A172 (cell line): ENCODE data around the gene ZDHHC4. TPM values are rescaled to one million over a fixed set of nuclear protein-coding genes. Genes with fewer than 3 reads are reported as not detected.
"Not testable (repeated sequence)": the region's sequence is repeated elsewhere in the genome, so short reads cannot be mapped to it uniquely, and the experiment has no call there.

Experiments
- DNase-seq: peaks from one replicate; pipeline ENCODE4 v3.0.0-alpha.2; 2015; ENCODE audit warnings: low spot score
- total RNA-seq: library from RNA; depleted of rRNA; stranded (reverse); fragments of >200 nt; shearing (Covaris generic); gene quantifications from 2 replicates; pipeline ENCODE4 v1.2.3, GENCODE V29; 2014

The ZDHHC4 gene
- total RNA-seq, 1 experiment from 2014 or later = 69.1 TPM

DNA sequence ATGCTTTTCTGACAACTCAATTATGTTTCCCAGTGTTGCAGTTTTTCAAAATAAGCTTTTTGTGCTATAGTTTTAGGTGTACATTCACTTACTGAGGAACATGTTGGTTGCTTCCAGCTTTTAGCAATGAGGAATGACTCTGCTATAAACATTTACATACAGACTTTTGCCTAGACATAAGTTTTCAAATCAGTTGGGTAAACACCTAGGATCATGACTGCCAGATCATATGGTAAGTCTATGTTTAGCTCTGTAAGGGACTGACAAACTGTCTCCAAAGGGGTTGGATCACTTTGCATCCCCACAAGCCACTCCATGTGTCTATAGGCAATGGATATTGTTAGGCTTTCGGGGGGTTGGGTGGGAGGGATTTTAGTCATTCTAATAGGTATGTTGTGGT, 15.1 kb upstream of the ZDHHC4 start:
- no peak for DNase-seq

DNA sequence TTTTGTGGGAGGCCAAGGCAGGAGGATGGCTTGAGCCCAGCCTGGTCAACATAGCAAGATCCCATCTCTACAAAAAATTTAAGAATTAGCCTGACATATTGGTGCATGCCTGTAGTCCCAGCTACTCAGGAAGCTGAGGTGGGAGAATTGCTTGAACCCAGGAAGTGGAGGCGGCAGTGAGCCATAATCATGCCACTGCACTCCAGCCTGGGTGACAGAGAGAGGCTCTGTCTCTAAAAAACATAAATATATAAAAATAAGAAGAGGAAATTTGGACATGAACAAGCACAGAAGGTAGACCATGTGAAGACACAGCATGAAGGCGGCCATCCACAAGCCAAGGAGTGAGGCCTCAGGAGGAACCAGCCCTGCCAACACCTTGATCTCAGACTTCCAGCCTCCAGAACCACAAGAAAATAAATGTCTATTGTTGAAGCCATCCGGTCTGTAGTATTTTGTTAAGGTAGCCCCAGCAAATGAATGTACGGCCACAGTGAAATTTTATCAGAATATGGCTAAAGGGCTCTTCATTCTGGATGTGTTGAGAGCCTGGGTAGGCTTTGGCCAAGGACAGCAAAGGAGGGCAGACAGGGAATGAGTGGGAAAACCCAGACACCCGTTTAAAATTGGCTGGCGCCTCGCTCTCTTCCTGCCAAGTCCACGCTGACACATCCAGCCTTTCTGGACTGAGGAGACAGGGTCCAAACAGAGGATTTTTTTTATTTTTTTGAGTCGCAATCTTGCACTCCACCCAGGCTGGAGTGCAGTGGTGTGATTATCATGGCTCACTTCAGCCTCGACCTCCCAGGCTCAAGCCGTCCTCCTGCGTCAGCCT, 13.1 kb upstream of the ZDHHC4 start:
- DNase-seq = no peak

DNA sequence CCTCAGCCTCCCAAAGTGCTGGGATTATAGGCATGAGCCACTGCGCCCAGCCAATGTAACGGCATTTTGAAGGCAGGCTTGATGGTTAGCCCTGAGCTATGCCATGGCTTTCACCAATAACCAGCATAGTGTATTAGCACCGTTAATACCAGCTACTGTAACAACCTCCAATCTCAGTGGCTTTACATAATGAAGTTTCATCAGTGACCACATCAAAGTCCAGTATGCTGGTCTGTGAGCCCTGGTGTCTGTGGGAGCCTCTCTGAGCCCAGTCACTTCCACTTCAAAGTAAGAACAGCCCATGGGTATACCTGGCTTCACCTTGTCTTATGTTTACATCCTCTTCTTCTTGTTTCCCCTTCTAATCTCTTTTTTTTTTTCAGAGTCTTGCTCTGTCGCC, 11.6 kb upstream of the ZDHHC4 start:
- no peak for DNase-seq

DNA sequence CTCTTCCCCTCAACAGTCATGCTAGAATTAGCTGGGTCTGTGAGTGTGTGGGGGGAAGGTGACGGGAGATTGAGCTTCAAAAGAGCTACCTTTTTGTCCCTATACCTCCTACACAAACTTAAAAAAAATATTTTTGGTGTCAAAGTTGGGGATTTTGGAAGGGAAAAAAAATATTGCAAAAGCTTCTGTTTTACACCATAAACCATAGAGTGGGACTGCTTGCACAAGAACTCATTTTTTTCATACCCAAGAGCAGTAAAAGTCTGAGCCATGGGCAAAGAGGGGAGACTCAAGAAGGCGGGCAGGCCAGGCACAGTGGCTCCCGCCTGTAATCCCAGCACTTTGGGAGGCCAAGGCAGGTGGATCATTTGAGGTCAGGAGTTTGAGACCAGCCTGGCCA, 9.4 kb upstream of the ZDHHC4 start:
- DNase-seq = no peak

DNA sequence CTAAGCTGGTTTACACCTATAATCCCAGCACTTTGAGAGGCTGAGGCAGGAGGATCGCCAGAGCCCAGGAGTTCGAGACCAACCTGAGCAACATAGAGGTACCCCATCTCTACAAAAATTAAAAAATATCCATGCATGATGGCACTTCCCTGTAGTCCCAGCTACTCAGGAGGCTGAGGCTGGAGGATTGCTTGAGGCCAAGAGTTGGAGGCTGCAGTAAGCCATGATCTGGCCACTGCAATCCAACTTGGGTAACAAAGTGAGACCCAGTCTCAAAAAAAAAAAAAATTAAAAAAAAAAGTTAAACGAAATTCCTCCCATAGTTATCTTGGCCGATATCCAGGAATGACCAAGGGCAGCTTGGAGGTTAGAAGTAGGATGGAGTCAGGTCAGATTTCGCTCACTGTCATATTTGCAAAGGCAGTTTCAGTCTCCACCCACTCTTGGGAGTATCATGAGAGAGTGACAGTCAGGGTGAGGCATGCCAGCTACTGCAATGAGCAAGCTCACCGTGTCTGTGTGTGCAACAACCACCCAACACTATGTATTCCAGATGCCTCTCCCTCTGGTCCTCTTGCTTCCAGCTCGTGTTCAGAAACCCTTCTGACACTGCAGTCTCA, 6.0 kb upstream of the ZDHHC4 start:
- no peak for DNase-seq

DNA sequence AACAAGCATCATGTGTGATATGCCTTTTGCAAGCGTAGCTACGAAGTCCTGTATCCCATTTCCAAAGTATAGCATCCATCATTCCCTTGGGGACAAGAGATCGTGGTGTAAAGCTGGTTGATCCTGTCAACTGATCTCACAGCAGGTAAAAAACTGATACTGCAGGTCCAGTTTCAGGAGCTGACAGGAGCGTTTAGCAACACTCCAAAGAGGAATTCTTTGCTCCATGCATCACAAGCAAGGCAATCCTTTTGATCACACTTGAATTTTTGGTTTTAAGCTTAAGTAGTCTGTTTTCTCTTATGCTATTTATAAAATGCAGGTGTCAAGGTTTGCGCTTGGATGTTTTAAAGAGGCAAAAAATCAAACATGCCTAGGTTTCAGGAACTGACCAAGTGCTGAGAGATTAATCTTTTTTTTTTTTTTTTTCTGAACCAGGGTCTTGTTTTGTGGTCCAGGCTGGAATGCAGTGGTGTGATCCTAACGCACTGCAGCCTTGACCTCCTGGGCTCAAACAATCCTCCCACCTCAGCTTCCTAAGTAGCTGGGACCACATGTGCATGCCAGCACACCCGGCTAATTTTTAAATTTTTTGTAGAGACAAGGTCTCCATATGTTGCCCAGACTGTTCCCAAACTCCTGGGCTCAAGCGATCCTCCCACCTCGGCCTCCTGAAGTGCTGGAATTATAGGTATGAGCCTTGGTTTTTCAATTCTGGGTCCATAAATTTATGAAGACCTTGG, 1.8 kb upstream of the ZDHHC4 start:
- no peak for DNase-seq

DNA sequence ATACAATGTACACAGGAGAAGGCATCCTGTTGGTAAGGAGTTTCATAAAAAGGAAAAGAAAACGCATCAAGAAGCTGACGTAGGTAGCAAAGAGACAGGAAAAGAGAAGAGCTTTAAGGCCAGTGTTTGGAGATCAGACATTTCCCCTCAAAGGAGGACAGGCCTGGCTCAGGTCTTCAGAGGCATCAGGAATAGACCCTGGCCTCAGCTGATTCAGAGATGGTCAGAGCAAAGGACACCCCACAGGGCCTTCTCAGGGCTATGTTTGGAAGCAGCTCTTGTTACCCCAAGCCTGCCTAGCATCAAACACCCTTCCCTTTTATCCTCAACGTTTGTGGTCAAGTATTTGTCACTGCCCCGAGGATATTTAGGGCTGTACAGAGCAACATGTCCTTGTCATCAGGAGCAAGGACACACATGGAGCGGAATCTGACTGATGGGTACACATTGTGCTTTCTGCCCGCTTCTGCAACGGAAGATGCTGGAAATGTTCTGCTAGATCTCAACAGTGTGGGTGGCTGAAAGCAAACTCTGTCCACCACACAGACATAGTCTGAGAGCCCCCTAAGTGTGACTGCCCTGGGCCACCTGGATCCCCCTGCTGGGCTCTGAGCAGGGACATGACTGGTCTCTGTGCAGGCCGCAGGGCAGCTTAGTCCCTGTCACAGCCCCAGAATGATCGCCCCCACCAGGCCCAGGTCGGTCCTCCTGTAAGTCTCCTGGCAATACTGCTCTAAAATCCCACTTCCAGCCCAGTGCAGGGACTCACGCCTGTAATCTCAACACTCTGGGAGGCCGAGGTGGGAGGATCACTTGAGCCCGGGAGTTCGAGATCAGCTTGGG, 1.0 kb upstream of the ZDHHC4 start:
- DNase-seq = no peak

DNA sequence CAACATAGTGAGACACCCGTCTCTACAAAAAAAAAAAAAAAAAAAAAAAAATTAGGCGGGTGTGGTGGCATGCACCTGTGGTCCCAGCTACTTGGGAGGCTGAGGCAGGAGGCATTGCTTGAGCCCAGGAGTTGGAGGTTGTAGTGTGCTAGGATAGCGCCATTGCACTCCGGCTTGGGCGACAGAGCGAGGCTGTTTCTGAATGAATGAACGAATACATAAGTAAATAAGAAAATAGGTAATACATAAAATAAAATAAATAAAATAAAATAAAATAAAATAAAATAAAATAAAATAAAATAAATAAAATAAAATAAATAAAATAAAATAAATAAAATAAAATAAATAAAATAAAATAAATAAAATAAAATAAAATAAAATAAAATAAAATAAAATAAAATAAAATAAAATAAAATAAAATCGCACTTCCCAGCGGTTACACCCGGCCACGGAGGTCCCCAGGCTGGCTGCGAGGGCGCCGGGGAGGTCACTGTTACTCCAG, 336 bp upstream of the ZDHHC4 start:
- not testable (repeated sequence) for DNase-seq

DNA sequence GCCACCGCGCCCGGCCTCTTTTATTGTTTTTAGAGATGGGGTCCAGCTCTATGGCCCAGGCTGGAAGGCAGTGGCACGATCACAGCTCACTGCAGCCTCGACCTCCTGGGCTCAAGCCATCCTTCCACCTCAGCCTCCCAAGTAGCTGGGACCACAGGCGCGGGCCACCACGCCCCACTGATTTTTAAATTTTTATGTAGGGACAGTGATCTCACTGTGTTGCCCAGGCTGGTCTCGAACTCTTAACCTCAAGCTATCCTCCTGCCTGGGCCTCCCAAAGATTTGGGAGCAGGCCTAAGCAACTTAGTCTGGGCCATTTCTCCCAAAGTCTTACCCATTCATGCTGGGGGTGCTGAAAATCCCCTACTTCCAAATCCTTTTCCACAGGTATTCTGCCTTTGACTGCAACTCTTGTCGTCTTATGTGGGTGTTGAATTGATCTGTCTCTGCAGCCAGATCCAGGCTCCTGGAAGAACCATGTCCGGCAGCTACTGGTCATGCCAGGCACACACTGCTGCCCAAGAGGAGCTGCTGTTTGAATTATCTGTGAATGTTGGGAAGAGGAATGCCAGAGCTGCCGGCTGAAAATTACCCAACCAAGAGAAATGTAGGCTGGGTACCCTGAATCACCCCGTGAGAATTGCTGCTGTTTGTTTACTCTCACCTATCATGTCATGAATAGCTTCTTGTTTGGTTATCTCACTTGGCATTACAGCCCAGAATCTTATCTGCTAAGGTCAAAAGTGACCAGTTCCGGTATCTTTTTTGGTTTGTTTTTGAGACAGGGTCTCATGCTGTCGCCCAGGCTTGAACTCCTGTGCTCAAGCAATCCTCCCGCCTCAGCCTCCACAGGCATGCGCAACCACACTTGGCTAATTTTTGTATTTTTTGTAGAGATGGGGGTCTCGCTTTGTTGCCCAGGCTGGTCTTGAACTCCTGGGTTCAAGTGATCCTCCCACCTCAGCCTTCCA, 1.1 kb downstream of the ZDHHC4 start:
- DNase-seq = peak; percentile 41

DNA sequence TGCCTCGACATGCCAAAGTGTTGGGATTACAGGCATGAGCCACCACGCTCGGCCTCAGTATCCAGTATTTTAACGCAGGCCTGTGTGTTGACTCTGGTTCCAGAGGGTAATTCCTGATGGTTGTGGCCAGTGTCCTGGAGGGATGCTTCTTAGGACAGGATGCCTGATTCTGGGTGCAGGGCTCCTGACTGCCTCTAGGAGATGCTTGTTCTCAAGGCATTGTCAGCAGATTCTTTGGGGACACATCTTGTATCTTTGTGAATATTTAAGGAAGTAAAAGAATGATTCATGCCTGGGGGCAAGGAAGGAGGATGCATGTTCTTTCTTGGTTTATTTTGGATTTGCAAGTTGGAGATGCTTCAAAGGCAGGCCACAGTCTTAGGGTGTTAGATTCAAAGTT, 2.2 kb downstream of the ZDHHC4 start:
- peak; percentile 51 for DNase-seq

DNA sequence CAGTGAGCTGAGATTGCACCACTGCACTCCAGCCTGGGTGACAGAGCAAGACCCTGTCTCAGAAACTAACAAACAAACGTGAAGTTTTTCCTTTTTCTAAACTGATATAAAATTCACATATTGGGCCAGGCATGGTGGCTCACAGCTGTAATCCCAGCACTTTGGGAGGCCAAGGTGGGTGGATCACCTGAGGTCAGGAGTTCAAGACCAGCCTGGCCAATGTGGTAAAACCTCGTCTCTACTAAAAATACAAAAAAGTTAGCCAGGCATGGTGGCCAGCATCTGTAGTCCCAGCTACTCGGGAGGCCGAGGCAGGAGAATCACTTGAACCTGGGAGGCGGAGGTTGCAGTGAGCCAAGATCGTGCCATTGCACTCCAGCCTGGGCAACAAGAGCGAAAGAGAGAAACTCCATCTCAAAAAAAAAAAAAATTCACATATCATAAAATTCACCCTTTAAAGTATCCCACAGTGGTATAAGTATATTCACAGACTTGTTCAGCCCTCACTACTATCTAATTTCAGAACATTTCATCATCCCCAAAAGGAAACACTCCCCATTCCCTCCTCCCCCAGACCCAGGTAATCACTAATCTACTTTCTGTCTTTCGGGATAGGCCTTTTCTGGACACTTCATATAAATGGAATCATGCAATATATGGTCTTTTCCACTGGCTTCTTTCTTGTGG, 8.6 kb downstream of the ZDHHC4 start:
- DNase-seq = not testable (repeated sequence)

DNA sequence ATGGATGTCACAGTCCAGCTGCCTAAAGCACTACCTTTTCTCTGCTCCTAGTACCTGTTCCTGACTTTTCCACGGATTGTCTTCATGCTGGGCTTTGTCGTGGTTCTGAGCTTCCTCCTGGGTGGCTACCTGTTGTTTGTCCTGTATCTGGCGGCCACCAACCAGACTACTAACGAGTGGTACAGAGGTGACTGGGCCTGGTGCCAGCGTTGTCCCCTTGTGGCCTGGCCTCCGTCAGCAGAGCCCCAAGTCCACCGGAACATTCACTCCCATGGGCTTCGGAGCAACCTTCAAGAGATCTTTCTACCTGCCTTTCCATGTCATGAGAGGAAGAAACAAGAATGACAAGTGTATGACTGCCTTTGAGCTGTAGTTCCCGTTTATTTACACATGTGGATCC, 11.3 kb downstream of the ZDHHC4 start:
- no peak for DNase-seq

DNA sequence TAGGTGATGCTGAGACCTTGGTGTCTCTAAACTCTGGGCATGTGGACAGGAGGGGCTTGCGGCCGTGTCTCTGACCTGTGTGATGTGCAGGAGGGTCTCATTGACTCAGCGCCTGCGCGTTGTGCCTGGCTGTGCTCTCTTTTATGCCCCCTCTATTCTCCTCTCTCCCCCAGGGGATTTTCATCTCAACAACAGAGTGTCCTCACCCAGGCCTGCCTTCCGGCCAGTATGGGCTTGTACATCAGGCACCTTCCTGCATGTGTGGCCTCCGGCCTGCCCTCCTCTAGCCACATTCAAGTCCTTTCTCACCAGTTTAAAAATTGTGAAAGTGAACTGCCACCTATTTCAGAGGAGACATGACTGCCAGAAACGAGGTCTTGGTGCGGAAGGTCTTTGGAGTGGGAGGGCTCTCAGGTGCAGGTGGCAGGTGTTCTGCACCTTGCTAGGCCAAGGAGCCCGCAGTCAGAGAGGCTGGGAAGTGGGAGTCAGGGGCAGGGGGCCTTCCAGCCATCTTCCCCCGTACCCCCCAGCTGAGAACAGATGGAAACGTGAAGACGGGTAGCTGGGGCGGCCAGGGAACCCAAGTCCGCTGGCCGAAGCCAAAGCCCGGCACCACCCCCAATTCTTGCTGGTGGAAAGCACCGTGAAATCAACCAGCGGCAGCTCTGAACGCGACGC, 12.0 kb downstream of the ZDHHC4 start:
- DNase-seq = no peak

DNA sequence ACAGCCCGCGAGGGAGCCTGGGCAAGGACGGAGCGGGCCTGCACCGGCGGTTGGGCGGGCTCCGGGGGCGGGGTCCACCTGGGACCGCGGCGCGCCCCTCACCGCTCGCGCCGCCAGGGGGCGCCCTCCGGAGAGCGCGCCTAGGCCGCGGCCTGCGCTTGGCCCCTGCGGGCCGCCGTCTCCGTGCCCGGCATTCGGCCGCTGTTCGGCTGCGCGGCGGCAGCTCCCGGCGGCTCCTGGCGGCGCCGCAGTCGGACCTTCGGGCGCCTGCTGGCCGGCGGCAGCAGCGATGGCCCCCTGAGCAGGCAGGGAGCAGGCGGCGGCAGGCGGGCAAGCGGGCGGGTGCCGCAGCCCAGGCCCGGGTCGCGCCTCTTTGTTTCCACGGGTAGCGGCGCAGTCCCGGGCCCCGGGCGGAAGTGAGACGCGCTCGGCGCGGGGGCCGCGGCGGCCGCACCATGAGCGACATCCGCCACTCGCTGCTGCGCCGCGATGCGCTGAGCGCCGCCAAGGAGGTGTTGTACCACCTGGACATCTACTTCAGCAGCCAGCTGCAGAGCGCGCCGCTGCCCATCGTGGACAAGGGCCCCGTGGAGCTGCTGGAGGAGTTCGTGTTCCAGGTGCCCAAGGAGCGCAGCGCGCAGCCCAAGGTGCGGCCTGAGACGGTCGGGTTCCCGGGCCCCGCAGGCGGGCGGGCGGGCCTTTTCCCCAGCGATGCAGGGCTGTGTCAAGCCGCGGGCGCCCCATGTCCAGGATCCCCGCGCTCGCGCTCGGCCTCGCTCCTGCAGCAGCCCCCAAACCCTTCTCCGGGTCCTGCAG, 12.8 kb downstream of the ZDHHC4 start, which contains the start of gene INTS15:
Gene INTS15, plus strand, starts transcription at position 193 of the 816 bp plus-strand sequence. Its CDS starts 263 bp downstream, at position 456.
- DNase-seq = peak; percentile 57

DNA sequence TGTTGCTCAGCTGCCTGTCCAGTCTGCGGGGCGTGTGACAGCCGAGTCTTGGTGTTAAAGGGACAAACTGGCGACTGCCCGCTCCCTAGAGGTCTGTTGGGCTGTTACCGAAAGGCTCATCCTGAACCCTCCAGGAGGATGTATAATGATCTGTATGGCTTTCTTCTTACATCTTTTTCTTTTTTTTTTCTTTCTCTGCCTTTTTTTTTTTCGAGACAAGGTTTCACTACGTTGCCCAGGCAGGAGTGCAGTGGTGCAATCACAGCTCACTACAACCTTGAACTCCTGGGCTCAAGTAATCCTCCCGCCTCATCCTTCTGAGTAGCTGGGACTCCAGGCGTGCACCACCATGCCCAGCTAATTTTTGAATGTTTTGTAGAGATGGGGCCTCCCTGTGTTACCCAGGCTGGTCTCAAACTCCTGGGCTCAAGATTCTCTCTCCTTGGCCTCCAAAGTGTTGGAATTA, 13.4 kb downstream of the ZDHHC4 start:
- peak; percentile 35 for DNase-seq

DNA sequence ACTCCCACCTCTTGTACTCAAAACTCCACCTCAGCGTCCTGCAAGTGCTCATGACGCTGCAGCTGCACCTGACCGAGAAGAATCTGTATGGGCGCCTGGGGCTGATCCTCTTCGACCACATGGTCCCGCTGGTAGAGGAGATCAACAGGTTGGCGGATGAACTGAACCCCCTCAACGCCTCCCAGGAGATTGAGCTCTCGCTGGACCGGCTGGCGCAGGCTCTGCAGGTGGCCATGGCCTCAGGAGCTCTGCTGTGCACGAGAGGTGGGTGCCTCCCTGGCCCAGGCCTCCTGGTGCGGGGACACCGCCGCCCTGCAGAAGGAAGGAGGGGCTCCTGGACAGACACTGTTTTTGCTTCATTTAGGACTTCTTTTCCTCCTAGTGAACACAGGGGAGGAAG, 22.8 kb downstream of the ZDHHC4 start:
- DNase-seq = no peak

DNA sequence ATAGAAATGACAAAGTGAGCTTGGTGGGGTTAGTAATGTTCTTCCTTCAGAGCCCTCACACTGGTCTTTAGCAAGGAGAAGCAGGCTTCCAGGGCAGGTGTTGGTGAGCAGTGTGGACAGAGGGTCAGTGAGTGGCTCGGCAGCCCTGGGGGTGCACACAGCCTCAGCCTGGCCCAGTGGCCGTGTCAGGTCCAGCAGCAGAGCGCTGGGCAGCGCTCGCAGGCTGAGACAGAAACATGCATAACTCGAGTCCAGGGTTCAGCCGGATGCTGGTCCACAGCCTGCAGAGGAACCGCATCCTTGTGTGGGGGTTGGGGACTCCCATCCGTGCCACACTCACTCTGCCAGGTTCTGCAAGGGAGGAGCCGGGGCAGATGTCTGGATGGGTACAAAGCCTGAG, 27.2 kb downstream of the ZDHHC4 start:
- no peak for DNase-seq
